ENCODE data around the gene VAPB. TPM values are rescaled to one million over a fixed set of nuclear protein-coding genes. Genes with fewer than 3 reads are reported as not detected.

The VAPB gene
- total and polyA plus RNA-seq, 2 of the 4 experiments (the other 2 are of a cell fraction): 9.1 to 26.0 TPM

- H4K20me1 ChIP-seq (ENCODE audit: insufficient read depth, low read length): no peaks in the 10 kb centered on the region
- dilution Hi-C loops (cut with HindIII; ENCODE audit: low sequenced_read_pairs, unreplicated experiment): no loop called here
- H3K9me3 ChIP-seq (ENCODE audit: control insufficient read depth, insufficient read depth, low read length): no peaks in the 10 kb centered on the region
- no peak overlapping the region for H4K91ac ChIP-seq (ENCODE audit: insufficient read depth, low read depth, low read length)
- intact Hi-C loops (cut with micrococcal nuclease): no loop called here
- no peak overlapping the region for H3K4ac ChIP-seq (ENCODE audit: low read depth, low read length)
- peaks cover 6% of the 10 kb centered on the region; the same call in 1 of the 2 replicates for H3K9me1 ChIP-seq (ENCODE audit: insufficient read depth, low read length)
- POLR2A ChIA-PET (ENCODE audit: unreplicated experiment): no interaction called here
- H4K8ac ChIP-seq (ENCODE audit: low read depth in 2 of 2, low read length in 2 of 2): no peak overlapping the region
- no peak overlapping the region for H3K18ac ChIP-seq (ENCODE audit: low read depth, low read length)
- H3K36me3 ChIP-seq (ENCODE audit: control insufficient read depth, insufficient read depth, low read length): peaks cover 2% of the 10 kb centered on the region; the same call in 1 of the 2 replicates
- WGBS, 2 experiments (ENCODE audit: extremely low coverage in 2 of 2, insufficient read length in 1 of 2): no CpG with 5 or more reads among the region's 3 CpGs
- no peak overlapping the region for H2BK120ac ChIP-seq (ENCODE audit: low read depth, low read length)
- no peak overlapping the region for H2AFZ ChIP-seq (replicated peaks; ENCODE audit: low read length, poor library complexity)
- H3K9ac ChIP-seq (ENCODE audit: low read depth, low read length): no peak overlapping the region
- no peaks in the 10 kb centered on the region; a peak in 2 of 4 replicates for H3K79me1 ChIP-seq (ENCODE audit: low read depth in 1 of 2, low read length in 2 of 2)
- no peak overlapping the region for H3K14ac ChIP-seq (replicated peaks; ENCODE audit: low read depth, low read length)
- H3K27me3 ChIP-seq (ENCODE audit: control insufficient read depth, insufficient read depth, low read length): no peaks in the 10 kb centered on the region
- no TSS peak for BruUV-seq (replicated peaks)
- peaks cover 2% of the 10 kb centered on the region; the same call in 1 of the 2 replicates for H3K4me1 ChIP-seq (ENCODE audit: control insufficient read depth, insufficient read depth, low read length)
- ATAC-seq (ENCODE audit: low read depth) (peak; percentile 59), DNase-seq (peak; percentile 36)
- H3K56ac ChIP-seq (ENCODE audit: extremely low read depth, insufficient read depth, low read length): no peak overlapping the region
- H2BK15ac ChIP-seq (ENCODE audit: low read depth, low read length): no peak overlapping the region
- H2AK9ac ChIP-seq (replicated peaks; ENCODE audit: low read depth, low read length, poor library complexity): no peak overlapping the region
- TF ChIP-seq BHLHE40 (IDR thresholded peaks at IDR 0.05; ENCODE audit: low read depth, low read length): no peak
- no peak for TF ChIP-seq RFX5 (IDR thresholded peaks at IDR 0.05; ENCODE audit: low read depth, low read length)
- no peak for TF ChIP-seq FOS (IDR thresholded peaks at IDR 0.05; ENCODE audit: low read depth, low read length)
- TF ChIP-seq POLR2A (IDR thresholded peaks at IDR 0.05; ENCODE audit: low read depth, low read length): no peak
- no peak for TF ChIP-seq RCOR1 (IDR thresholded peaks at IDR 0.05; ENCODE audit: insufficient replicate concordance, low read length)
- no peak overlapping the region for H3K4me3 ChIP-seq (ENCODE audit: insufficient read depth, low read depth, low read length)
- no peak overlapping the region for H4K5ac ChIP-seq (ENCODE audit: low read depth, low read length)
- no peak overlapping the region for H3K23ac ChIP-seq (ENCODE audit: low read depth, low read length)
- no peak overlapping the region for H3K27ac ChIP-seq (ENCODE audit: insufficient read depth, low read length)
- CTCF ChIA-PET: interaction anchor here (0.6 to 1.2 kb wide), 2 partner anchors 11 to 156 kb away, joined by 3 read pairs; no protein-coding TSS in a partner anchor
- H2BK5ac ChIP-seq (ENCODE audit: low read depth, low read length, poor library complexity, severe bottlenecking): no peak overlapping the region
- in situ Hi-C loops (cut with MboI; ENCODE audit: low sequenced_read_pairs): no loop called here
- H2BK20ac ChIP-seq (ENCODE audit: low read depth, low read length): no peak overlapping the region
- no peak overlapping the region for H2AK5ac ChIP-seq (ENCODE audit: low read depth, low read length)
- H3K4me2 ChIP-seq (ENCODE audit: low read depth, low read length): no peak overlapping the region
Measured at GRCh38 chr20:58366866-58367265, 22.2 kb upstream of the VAPB start.

All from IMR-90 (cell line).